DOHH2 (cell line): Measurements from ENCODE around the gene C11orf71.

Source experiments
- CTCF ChIP-seq: fragments of 200-600 bp; sonication (generic); IDR thresholded peaks from one replicate; pipeline ENCODE4 v1.5.1; 2014; ENCODE audit warnings: antibody characterized with exemption, mild to moderate bottlenecking, low read depth, low read length; ENCODE audit not compliant: poor library complexity, severe bottlenecking
- EZH2phosphoT487 ChIP-seq: fragments of 200-600 bp; sonication (generic); IDR thresholded peaks from 2 replicates; pipeline ENCODE4 v1.6.1; 2017; ENCODE audit warnings: borderline replicate concordance, mild to moderate bottlenecking, antibody characterized with exemption, low read length, moderate library complexity, mixed read lengths

DNA sequence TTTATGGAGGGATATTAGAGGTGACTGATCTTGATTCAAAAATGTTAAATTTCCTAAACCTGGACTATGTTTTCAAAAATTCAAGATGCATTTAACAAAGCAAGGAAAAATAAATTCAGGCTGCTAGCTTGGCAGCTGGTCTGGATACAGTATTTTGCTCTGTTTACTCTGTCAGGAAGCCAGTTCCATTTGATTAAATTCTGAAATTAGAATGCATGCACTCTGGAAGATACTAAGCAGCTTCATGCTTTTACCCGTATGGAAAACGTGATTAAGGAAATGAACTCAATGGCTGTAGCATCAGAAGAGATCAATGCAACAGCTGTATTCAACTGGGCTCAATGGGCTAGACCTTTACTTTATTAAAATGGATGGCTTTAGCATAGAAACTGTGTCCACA, 14.2 kb downstream of the C11orf71 start:
- TF ChIP-seq EZH2phosphoT487 (no peak), CTCF (no peak)
